Mesendoderm (in vitro differentiated cells): Measurements from ENCODE around the gene VSIG1.

Source experiments
- DNase-seq: peaks from one replicate; pipeline ENCODE4 v3.0.0; 2013
- H2AK5ac ChIP-seq: 2 replicates; pipeline ENCODE4 v1.6.1; 2013; ENCODE audit warnings: low read length, inconsistent platforms
- H2BK120ac ChIP-seq: 2 replicates; pipeline ENCODE4 v1.6.1; 2013; ENCODE audit warnings: low read depth, mild to moderate bottlenecking, low read length, moderate library complexity, mixed read lengths
- H2BK15ac ChIP-seq: replicated peaks from 2 replicates; pipeline ENCODE4 v1.6.1; 2013; ENCODE audit warnings: low read depth, mild to moderate bottlenecking, moderate library complexity
- H2BK5ac ChIP-seq: 2 replicates; pipeline ENCODE4 v1.6.1; 2013; ENCODE audit warnings: low read length, inconsistent platforms
- H3K18ac ChIP-seq: 2 replicates; pipeline ENCODE4 v1.6.1; 2013; ENCODE audit warnings: mild to moderate bottlenecking, low read length, mixed read lengths
- H3K23ac ChIP-seq: one replicate; pipeline ENCODE4 v1.6.1; 2013; ENCODE audit warnings: low read length
- H3K27ac ChIP-seq: 2 replicates; pipeline ENCODE4 v1.5.1; 2013; ENCODE audit warnings: low read depth, mild to moderate bottlenecking, inconsistent platforms, low read length, moderate library complexity
- H3K27me3 ChIP-seq: 2 replicates; pipeline ENCODE4 v1.6.1; 2013; ENCODE audit warnings: low read length, control low read depth, mild to moderate bottlenecking, inconsistent platforms; ENCODE audit not compliant: insufficient read depth, poor library complexity
- H3K36me3 ChIP-seq: 2 replicates; pipeline ENCODE4 v1.6.1; 2013; ENCODE audit warnings: low read length, inconsistent platforms; ENCODE audit not compliant: control insufficient read depth, insufficient read depth
- H3K4ac ChIP-seq: one replicate; pipeline ENCODE4 v1.6.1; 2013; ENCODE audit warnings: low read depth, mild to moderate bottlenecking, low read length, moderate library complexity
- H3K4me1 ChIP-seq: 2 replicates; pipeline ENCODE4 v1.6.1; 2013; ENCODE audit warnings: low read depth, low read length, inconsistent platforms; ENCODE audit not compliant: control insufficient read depth
- H3K4me2 ChIP-seq: 2 replicates; pipeline ENCODE4 v1.6.1; 2013; ENCODE audit warnings: low read length
- H3K4me3 ChIP-seq: 2 replicates; pipeline ENCODE4 v1.5.1; 2013; ENCODE audit warnings: mild to moderate bottlenecking, low read length
- H3K56ac ChIP-seq: one replicate; pipeline ENCODE4 v1.6.1; 2013; ENCODE audit warnings: low read length
- H3K79me1 ChIP-seq: 2 replicates; pipeline ENCODE4 v1.6.1; 2013; ENCODE audit warnings: low read length, inconsistent platforms
- H3K79me2 ChIP-seq: 2 replicates; pipeline ENCODE4 v1.6.1; 2013; ENCODE audit warnings: mild to moderate bottlenecking, low read length; ENCODE audit not compliant: control insufficient read depth, insufficient read depth
- H3K9ac ChIP-seq: 2 replicates; pipeline ENCODE4 v1.6.1; 2013; ENCODE audit warnings: low read length, inconsistent platforms
- H4K5ac ChIP-seq: one replicate; pipeline ENCODE4 v1.6.1; 2013; ENCODE audit warnings: low read length
- H4K8ac ChIP-seq: one replicate; pipeline ENCODE4 v1.6.1; 2013; ENCODE audit warnings: low read depth, mild to moderate bottlenecking, control low read depth, low read length, moderate library complexity
- WGBS: extraction: QIAGEN DNeasy Blood & Tissue Kit; methylation state at CpG from one replicate; pipeline ENCODE4 v1.1.7; 2013; ENCODE audit warnings: low lambda C conversion rate, missing lambda C conversion rate; ENCODE audit not compliant: insufficient coverage; ENCODE audit errors: extremely low coverage; 5-methylcytosine and 5-hydroxymethylcytosine counted together

Gene VSIG1

GRCh38 chrX:108088511-108088910 lies 43.6 kb downstream of the VSIG1 start:
- H3K56ac ChIP-seq = no peak overlapping the region
- WGBS = no CpG with 5 or more reads among the region's 1 CpG
- H4K8ac ChIP-seq = no peak overlapping the region
- no peaks in the 10 kb centered on the region for H3K36me3 ChIP-seq
- H3K4ac ChIP-seq = no peak overlapping the region
- H3K4me1 ChIP-seq = no peaks in the 10 kb centered on the region
- no peak overlapping the region for H3K4me3 ChIP-seq
- no peak overlapping the region for H3K27ac ChIP-seq
- H4K5ac ChIP-seq = no peak overlapping the region
- H2BK15ac ChIP-seq = no peak overlapping the region
- H3K18ac ChIP-seq = no peak overlapping the region
- no peaks in the 10 kb centered on the region for H3K27me3 ChIP-seq
- H3K9ac ChIP-seq = no peak overlapping the region
- H2BK5ac ChIP-seq = no peak overlapping the region
- H3K79me2 ChIP-seq = no peaks in the 10 kb centered on the region
- H3K79me1 ChIP-seq = no peaks in the 10 kb centered on the region
- H2BK120ac ChIP-seq = no peak overlapping the region
- no peak overlapping the region for H2AK5ac ChIP-seq
- no peak for DNase-seq
- H3K23ac ChIP-seq = no peak overlapping the region
- H3K4me2 ChIP-seq = no peak overlapping the region

- Histone ChIP-seq H3K27ac (no peak overlapping the region), H3K23ac (no peak overlapping the region), H3K27me3 (no peaks in the 10 kb centered on the region), H3K9ac (peak overlapping the region; percentile 84), H3K4me1 (no peaks in the 10 kb centered on the region), H4K5ac (no peak overlapping the region), H3K4me2 (peak overlapping the region; percentile 62), H2BK5ac (no peak overlapping the region), H3K4me3 (peak overlapping the region; percentile 81), H2AK5ac (no peak overlapping the region), H3K36me3 (no peaks in the 10 kb centered on the region), H2BK15ac (no peak overlapping the region), H3K18ac (no peak overlapping the region), H4K8ac (peak overlapping the region; percentile 56), H3K4ac (no peak overlapping the region), H3K56ac (peak overlapping the region; percentile 79), H2BK120ac (no peak overlapping the region), H3K79me2 (no peaks in the 10 kb centered on the region), H3K79me1 (no peaks in the 10 kb centered on the region)
- WGBS = no CpG with 5 or more reads among the region's 20 CpGs
- no peak for DNase-seq
These were observed 45.8 kb downstream of the VSIG1 start for GRCh38 chrX:108090491-108091263.

- Histone ChIP-seq H4K8ac (peak within 1 kb of the TSS; percentile 56), H2BK15ac (no peak within 1 kb of the TSS), H3K56ac (peak within 1 kb of the TSS; percentile 88), H3K23ac (no peak within 1 kb of the TSS), H3K4me2 (peak within 1 kb of the TSS; percentile 68), H4K5ac (no peak within 1 kb of the TSS), H3K9ac (peak within 1 kb of the TSS; percentile 84), H3K79me2 (no peaks in the 10 kb centered on the region), H2BK5ac (no peak within 1 kb of the TSS), H3K36me3 (no peaks in the 10 kb centered on the region), H3K79me1 (no peaks in the 10 kb centered on the region), H3K4me3 (peak within 1 kb of the TSS; percentile 81), H2BK120ac (no peak within 1 kb of the TSS), H3K18ac (no peak within 1 kb of the TSS), H3K4me1 (no peaks in the 10 kb centered on the region), H3K27ac (no peak within 1 kb of the TSS), H2AK5ac (no peak within 1 kb of the TSS), H3K27me3 (no peaks in the 10 kb centered on the region), H3K4ac (no peak within 1 kb of the TSS)
- DNase-seq = peak; percentile 98
- no CpG with 5 or more reads among the region's 47 CpGs for WGBS
These were observed 46.5 kb downstream of the VSIG1 start, which contains the start of the genes ATG4A and PSMD10 for GRCh38 chrX:108091264-108091877. Gene ATG4A (plus strand): TSS chrX:108091778. CDS start chrX:108091827, 49 bp downstream. Gene PSMD10 (minus strand): TSS chrX:108091542. CDS start chrX:108091520, 22 bp downstream.

GRCh38 chrX:108091878-108092291 lies 47.0 kb downstream of the VSIG1 start:
- H3K4ac ChIP-seq = no peak overlapping the region
- H3K56ac ChIP-seq = peak overlapping the region; percentile 56
- H2BK120ac ChIP-seq = no peak overlapping the region
- H3K4me2 ChIP-seq = peak overlapping the region; percentile 68
- H3K23ac ChIP-seq = no peak overlapping the region
- H4K5ac ChIP-seq = no peak overlapping the region
- H3K36me3 ChIP-seq = no peaks in the 10 kb centered on the region
- peak overlapping the region; percentile 49 for H3K4me3 ChIP-seq
- no peak overlapping the region for H2AK5ac ChIP-seq
- H2BK5ac ChIP-seq = no peak overlapping the region
- H3K27ac ChIP-seq = no peak overlapping the region
- H3K4me1 ChIP-seq = no peaks in the 10 kb centered on the region
- no peak overlapping the region for H4K8ac ChIP-seq
- WGBS = no CpG with 5 or more reads among the region's 15 CpGs
- no peak for DNase-seq
- H3K9ac ChIP-seq = peak overlapping the region; percentile 36
- no peaks in the 10 kb centered on the region for H3K79me1 ChIP-seq
- H3K79me2 ChIP-seq = no peaks in the 10 kb centered on the region
- no peak overlapping the region for H2BK15ac ChIP-seq
- H3K18ac ChIP-seq = no peak overlapping the region
- H3K27me3 ChIP-seq = no peaks in the 10 kb centered on the region

GRCh38 chrX:108097380-108097779 lies 52.5 kb downstream of the VSIG1 start:
- no peak for DNase-seq
- no peak overlapping the region for H3K4me3 ChIP-seq
- H3K18ac ChIP-seq = no peak overlapping the region
- H3K27ac ChIP-seq = no peak overlapping the region
- no peak overlapping the region for H3K4ac ChIP-seq
- H4K8ac ChIP-seq = no peak overlapping the region
- WGBS = no CpG with 5 or more reads among the region's 2 CpGs
- H3K9ac ChIP-seq = no peak overlapping the region
- no peak overlapping the region for H2BK5ac ChIP-seq
- H3K4me2 ChIP-seq = no peak overlapping the region
- no peak overlapping the region for H3K23ac ChIP-seq
- H3K79me2 ChIP-seq = no peaks in the 10 kb centered on the region
- H4K5ac ChIP-seq = no peak overlapping the region
- H3K27me3 ChIP-seq = no peaks in the 10 kb centered on the region
- H2BK15ac ChIP-seq = no peak overlapping the region
- H3K36me3 ChIP-seq = no peaks in the 10 kb centered on the region
- H3K56ac ChIP-seq = no peak overlapping the region
- H3K4me1 ChIP-seq = no peaks in the 10 kb centered on the region
- no peak overlapping the region for H2AK5ac ChIP-seq
- no peaks in the 10 kb centered on the region for H3K79me1 ChIP-seq
- H2BK120ac ChIP-seq = no peak overlapping the region
